Ishikawa (cell line): ENCODE results near the gene ZNF606.

Experiments
- CEBPB ChIP-seq: IDR thresholded peaks from 2 replicates; pipeline ENCODE4 v1.6.1; 2012
- CREB1 ChIP-seq: IDR thresholded peaks from 2 replicates; pipeline ENCODE4 v1.6.1; 2012; ENCODE audit warnings: low read depth
- EGR1 ChIP-seq: IDR thresholded peaks from 2 replicates; pipeline ENCODE4 v1.6.1; 2012
- EP300 ChIP-seq: IDR thresholded peaks from 2 replicates; pipeline ENCODE4 v1.6.1; 2012; ENCODE audit warnings: borderline replicate concordance
- FOXM1 ChIP-seq: IDR thresholded peaks from 2 replicates; pipeline ENCODE4 v1.6.1; 2012; ENCODE audit warnings: low read depth, borderline replicate concordance
- MAX ChIP-seq: IDR thresholded peaks from 2 replicates; pipeline ENCODE4 v1.6.1; 2012
- NFIC ChIP-seq: IDR thresholded peaks from 2 replicates; pipeline ENCODE4 v1.6.1; 2012
- RAD21 ChIP-seq: IDR thresholded peaks from 2 replicates; pipeline ENCODE4 v1.6.1; 2012; ENCODE audit warnings: low read depth
- REST ChIP-seq: IDR thresholded peaks from 2 replicates; pipeline ENCODE4 v1.6.1; 2012; ENCODE audit warnings: low read depth, mild to moderate bottlenecking
- TAF1 ChIP-seq: IDR thresholded peaks from 2 replicates; pipeline ENCODE4 v1.6.1; 2012; ENCODE audit warnings: low read depth, mild to moderate bottlenecking
- TCF12 ChIP-seq: IDR thresholded peaks from 2 replicates; pipeline ENCODE4 v1.6.1; 2012; ENCODE audit warnings: low read depth
- TEAD4 ChIP-seq: IDR thresholded peaks from 2 replicates; pipeline ENCODE4 v1.6.1; 2012
- USF1 ChIP-seq: IDR thresholded peaks from 2 replicates; pipeline ENCODE4 v1.6.1; 2012
- YY1 ChIP-seq: IDR thresholded peaks from 2 replicates; pipeline ENCODE4 v1.6.1; 2012; ENCODE audit warnings: low read depth
- ZBTB7A ChIP-seq: IDR thresholded peaks from 2 replicates; pipeline ENCODE4 v1.6.1; 2012; ENCODE audit warnings: low read depth

ZNF606 gene

GRCh38 chr19:58045411-58046050 is 42.9 kb upstream of the ZNF606 start:
- TF ChIP-seq REST = no peak
- no peak for TF ChIP-seq CEBPB
- no peak for TF ChIP-seq RAD21
- no peak for TF ChIP-seq EP300
- no peak for TF ChIP-seq FOXM1
- TF ChIP-seq TAF1 = no peak
- no peak for TF ChIP-seq USF1
- TF ChIP-seq EGR1 = no peak
- no peak for TF ChIP-seq CREB1
- TF ChIP-seq TEAD4 = no peak

- TF ChIP-seq CREB1 = no peak
- TF ChIP-seq TCF12 = no peak
- TF ChIP-seq EGR1 = no peak
Observed at GRCh38 chr19:58044886-58045285, 42.3 kb upstream of the ZNF606 start.

- TF ChIP-seq EGR1 (no peak), NFIC (no peak), USF1 (no peak), FOXM1 (no peak), TAF1 (no peak), TCF12 (no peak)
Observed at GRCh38 chr19:58044391-58044790, 41.8 kb upstream of the ZNF606 start.

- TF ChIP-seq NFIC (no peak), REST (no peak), ZBTB7A (no peak), TAF1 (no peak), FOXM1 (no peak), CREB1 (no peak), TCF12 (no peak), MAX (no peak), USF1 (no peak), EP300 (no peak), CEBPB (no peak), YY1 (no peak)
Observed at GRCh38 chr19:58042495-58043340, 40.1 kb upstream of the ZNF606 start.

- TF ChIP-seq CEBPB (no peak), EP300 (no peak)
Observed at GRCh38 chr19:58040751-58041525, 38.3 kb upstream of the ZNF606 start.

GRCh38 chr19:58038688-58039204 is 36.1 kb upstream of the ZNF606 start:
- TF ChIP-seq EGR1 (no peak), TCF12 (no peak), RAD21 (no peak), ZBTB7A (no peak), REST (no peak), FOXM1 (no peak), NFIC (no peak), USF1 (no peak), CEBPB (no peak)
